HG02852 (cell line): ENCODE results near the gene CCND2.
"Not testable (repeated sequence)": the region's sequence is repeated elsewhere in the genome, so short reads cannot be mapped to it uniquely, and the experiment has no call there.

Experiments
- ATAC-seq: cut with Tn5 transposase; IDR thresholded peaks from one replicate; pipeline ENCODE4 v1.9.1; 2021; ENCODE audit warnings: mild to moderate bottlenecking, moderate library complexity; ENCODE audit not compliant: unreplicated experiment

The CCND2 gene

GRCh38 chr12:4273652-4274395, at the start of gene CCND2:
CCND2 (plus strand) TSS chr12:4273762; CDS start chr12:4274041, 279 bp downstream.
- peak; percentile 27 for ATAC-seq

DNA sequence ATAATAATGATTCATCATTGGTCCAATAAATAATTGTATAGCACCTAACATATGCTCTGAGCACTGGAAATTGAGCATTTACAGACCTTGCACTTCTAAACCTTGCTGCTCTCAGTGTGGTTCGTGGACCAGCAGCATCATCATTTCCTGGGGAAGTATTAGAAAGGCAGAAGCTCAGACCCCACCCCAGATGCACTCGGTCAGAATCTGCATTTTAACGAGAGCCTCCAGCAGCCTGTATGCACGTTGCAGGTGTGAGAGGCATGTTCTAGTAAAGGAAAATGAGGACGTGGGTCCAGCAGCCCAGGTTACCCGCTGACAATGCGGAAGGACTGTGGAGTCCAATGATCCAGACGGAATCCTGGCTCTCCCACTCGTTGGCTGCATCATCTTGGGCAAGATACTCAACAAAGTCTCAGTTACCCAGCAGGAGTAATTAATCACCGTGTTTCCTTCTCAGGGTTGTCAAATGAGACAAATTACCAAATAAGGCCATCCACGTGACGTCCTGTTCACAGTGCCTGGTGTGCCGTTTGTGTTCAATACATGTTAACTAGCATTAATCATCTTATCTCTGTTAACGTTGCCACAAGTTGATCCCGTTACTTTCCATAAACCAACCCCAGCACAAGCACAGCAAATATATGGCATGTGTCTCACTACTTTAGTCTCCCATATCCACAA, 49.2 kb upstream of the CCND2 start:
- ATAC-seq, result no peak

- no peak for ATAC-seq
Measured at GRCh38 chr12:4225571-4225970, 48.0 kb upstream of the CCND2 start.

DNA sequence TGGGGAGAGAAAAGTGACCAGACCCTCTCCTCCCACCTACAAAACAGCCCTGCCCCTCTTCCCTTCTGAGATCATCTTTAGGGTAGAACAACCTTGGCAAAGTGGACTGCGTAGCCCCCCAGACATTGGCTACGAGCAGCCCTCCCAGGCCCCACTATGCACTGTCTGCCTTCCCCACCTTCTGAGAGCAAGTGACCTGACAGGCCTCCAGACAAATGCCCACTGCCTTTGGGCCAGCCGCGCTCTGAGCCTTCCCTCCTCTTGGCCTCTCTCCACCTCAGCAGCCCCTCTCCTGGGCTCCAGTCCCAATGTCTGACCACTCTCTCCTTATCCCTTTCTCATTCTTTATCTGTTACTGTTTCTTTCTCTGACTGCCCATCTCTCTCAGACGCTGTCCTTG, 46.5 kb upstream of the CCND2 start:
- no peak for ATAC-seq

DNA sequence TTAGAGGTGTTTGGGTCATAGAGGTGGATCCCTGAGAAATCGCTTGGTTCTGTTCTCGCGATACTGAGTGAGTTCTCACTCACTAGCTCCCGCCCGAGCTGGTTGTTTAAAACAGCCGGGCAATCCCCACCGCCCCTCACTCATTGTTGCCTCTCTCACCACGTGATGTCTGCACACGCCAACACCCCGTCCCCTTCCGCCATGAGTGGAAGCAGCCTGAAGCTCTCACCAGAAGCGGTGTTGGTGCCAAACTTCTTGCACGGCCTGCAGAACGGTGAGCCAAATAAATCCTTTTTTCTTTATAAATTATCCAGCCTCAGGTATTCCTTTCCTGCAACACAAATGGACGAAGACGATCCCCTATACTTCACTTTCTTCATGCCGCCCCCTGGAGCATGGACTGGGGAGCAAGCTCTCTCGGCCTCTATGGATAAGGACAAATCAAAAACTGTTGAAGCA, 45.4 kb upstream of the CCND2 start:
- no peak for ATAC-seq

GRCh38 chr12:4230526-4230925, 43.0 kb upstream of the CCND2 start:
- no peak for ATAC-seq

DNA sequence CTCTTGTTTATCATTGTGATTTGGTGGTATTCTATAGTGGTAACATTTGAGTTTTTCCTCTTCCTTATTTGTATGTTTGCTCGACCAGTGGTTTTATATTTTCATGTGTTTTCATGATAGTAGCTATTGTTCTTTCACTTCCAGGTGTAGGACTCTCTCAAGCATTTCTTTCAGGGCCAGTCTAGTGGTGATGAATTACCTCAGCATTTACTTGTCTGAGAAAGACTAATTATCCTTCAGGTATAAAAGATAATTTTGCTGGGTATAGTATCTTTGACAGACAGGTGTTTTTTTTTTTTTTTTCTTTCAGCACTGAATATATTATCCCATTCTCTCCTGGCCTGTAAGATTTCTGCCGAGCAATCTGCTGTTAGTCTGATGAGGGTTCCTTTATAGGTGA, 35.0 kb upstream of the CCND2 start:
- no peak for ATAC-seq

DNA sequence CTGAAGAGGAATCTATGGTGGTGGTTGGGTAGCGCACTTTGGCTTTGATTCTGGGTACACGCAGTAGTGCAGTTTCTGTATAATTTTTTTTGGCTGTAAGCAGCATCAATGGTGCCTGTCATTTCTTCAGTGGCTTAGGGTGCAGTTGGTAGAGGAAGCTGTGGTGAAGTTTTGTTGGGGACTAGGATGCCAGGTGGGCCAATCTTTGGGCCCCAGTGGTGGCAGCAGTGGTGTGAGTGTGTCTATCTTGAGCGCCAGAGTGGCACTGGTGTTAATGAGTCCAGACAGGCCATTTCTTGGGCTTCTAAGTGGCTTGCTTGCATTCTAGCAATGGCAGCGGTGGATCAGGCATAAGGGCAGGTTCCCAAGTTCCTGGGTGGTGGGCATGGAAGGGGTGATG, 33.8 kb upstream of the CCND2 start:
- ATAC-seq, result no peak

DNA sequence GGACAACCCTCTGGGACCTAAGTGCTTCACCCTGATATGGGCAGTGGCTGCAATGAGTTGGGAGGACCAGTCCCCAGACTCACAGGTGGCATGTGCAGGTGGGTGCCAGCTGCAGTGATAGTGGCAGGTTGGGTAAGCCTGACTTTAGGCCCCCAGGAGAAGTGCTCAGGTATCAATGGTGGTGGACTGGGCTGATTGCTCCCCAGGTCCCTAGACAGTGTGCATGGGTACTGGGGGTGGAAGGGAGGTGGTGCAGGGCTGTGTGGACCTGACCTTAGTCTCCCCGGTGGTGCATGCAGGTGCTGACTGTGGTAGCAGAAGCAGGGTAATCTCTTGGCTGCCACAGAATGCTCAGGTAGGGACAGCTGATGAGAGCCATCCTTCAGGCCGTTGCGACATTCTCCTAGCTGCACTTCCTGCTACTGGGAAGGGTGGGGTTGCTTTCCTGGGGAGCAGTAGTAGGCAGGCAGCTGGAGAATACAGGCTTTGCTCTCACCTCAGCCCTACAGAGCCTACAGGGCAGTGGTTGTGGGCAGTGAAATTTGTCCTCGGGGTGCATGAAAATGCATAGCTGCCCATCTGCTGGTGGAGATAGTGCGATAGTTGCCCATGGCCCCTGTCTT, 33.3 kb upstream of the CCND2 start:
- no peak for ATAC-seq

- ATAC-seq, result no peak
Measured at GRCh38 chr12:4240981-4241380, 32.6 kb upstream of the CCND2 start.

- ATAC-seq, result no peak
Measured at GRCh38 chr12:4241592-4241991, 32.0 kb upstream of the CCND2 start.

DNA sequence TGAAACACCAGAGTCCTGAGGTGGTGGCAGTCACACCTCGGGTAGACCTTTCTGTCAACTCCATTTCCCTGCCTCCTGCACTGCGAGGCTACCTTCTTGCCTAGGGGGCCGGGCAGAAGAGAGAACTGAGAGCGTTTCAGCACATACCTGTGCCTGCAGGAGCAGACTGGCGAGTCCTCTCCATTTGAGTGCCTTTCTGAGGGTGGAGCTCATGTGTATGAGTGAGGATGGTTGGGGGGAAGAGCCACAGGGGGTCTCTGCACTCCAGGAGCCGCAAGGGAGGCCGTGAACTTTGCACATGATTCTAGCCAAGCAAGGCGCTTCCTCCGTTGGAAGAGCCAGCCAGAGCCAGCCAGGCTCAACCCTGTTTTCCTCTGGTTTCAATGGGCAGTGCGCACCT, 31.0 kb upstream of the CCND2 start:
- ATAC-seq, result no peak

DNA sequence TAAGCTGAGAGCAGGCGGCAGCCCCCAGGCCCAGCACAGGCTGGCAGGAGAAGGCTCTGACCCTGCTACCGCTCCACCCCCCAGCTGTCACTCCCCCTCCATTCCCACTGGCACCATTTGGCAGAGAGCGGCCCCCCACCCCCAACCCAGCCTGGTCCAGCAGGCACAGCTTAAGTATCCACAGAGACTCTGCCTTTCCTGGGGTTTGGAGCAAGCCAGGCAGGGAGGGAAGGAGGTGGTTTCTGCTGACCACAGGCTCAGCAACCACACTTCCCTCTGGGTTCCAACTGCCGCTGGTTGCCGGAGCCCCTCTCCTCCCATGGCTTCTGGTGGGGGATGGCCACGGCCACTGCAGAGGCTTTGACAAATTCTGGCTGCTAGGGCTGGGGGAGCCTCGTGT, 30.5 kb upstream of the CCND2 start:
- no peak for ATAC-seq

DNA sequence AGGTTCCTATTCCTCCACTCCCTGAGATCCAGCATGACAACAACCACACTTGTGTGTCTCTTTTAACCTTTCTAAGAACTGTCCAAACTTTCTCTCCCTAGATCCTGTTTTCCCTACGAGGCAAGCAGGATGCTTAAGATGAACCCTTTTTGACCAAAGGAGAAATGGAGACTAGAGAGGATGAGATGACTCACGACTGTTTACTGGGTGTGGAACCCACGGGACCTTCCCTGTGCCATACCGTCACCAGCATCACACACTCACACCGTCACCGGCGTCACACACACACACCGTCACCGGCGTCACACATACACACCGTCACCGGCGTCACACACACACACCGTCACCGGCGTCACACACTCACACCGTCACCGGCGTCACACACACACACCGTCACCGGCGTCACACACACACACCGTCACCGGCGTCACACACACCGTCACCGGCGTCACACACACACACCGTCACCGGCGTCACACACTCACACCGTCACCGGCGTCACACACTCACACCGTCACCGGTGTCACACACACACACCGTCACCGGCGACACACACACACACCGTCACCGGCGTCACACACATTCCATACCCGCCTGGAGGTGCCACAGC, 30.0 kb upstream of the CCND2 start:
- ATAC-seq, result not testable (repeated sequence)

DNA sequence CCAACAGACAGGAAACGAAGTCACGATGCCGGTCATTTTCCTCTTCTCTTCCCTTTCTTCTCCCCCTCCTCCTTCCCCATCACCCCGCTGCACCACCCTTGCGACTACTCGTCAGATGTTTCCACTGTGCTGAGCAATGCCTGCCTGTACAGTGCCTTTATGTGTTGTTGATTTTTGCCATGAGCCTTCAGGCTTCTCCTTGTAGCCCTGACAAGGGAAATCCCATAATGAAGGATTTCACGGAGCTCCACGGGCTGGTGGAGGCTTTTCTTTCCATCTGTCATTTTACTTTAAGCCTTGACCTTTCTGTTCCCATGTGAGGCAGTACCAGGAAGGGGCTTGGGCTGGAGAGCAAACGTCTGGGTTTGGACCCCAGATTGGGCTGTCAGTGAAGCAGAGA, 28.7 kb upstream of the CCND2 start:
- no peak for ATAC-seq

- ATAC-seq, result no peak
Measured at GRCh38 chr12:4245446-4245845, 28.1 kb upstream of the CCND2 start.

DNA sequence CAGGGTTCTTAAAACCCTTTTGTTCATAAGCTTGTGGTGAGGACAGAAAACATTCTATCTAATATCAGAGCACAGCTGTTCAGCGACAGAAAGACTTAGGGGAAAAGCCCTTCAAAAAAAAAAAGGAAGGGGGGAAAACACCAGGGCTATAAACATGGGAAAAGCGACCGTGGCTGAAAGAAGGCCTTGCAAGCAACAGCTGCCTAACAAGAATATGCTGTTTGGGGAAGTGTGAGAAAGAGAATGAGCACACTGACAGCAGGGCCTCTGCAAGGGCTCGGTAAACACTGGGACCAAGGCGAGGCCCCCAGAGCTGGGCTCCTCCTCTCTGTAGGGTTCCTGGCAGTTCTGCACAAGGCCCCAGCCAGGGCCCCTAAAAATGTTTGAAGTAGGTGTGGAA, 27.4 kb upstream of the CCND2 start:
- ATAC-seq, result no peak

GRCh38 chr12:4250691-4251090, 22.9 kb upstream of the CCND2 start:
- ATAC-seq, result no peak

DNA sequence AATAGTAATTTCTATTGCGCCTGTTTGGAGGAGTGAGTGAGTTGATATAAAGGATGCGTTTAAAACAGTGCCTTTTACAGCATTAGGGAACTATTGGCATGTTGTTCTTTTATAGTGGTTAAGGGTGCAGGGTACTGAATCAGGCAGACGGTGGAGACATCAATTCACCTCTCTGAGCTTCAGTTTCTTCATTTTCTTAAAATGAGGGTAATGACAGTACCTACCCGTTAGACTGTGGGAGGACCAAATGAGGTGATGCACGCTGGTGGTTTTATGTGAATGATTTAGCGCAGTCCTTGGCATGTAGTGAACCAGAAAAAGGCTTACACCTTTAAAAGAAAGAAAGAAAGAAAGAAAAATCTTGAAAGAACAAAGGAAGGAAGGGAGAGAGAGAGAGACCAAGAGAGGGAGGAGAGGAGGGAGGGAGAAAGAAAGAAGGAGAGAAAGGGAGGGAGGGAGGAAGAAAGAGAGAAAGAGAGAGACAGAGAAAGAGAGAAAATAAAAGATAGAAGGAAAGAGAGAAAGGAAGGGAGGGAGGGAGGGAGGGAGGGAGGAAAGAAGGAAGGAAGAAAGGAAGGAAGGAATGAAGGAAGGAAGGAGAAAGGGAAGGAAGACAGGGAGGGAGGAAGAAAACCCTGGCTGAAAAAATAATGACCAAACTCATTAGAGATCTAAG, 22.2 kb upstream of the CCND2 start:
- ATAC-seq, result no peak

- ATAC-seq, result no peak
Measured at GRCh38 chr12:4251967-4252366, 21.6 kb upstream of the CCND2 start.

DNA sequence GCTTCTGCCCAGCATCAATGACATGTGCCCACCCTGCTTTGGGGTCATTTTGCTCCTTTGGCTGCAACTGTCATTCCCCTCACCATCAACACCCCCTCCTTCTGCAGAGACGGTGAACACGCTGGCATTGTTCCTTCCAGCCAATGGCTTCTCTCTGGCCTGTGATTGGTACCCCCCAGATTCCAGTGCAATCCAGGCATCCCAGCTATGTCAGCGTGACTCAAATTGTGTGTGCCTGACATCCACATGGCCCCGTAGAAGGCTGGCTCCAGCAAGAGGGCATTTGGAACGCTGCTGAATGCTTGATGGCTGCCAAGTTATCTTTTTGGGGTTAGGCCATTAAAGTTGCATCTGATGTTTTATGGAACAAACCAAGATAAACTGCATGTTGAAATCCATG, 21.0 kb upstream of the CCND2 start:
- no peak for ATAC-seq
